SHP77 (cell line): ENCODE results near the gene TGFBR2.
"Not testable (repeated sequence)": the region's sequence is repeated elsewhere in the genome, so short reads cannot be mapped to it uniquely, and the experiment has no call there.

ENCODE experiments used
- DNase-seq, 2 experiments: peaks; one replicate each; lab custom pipeline; 2025; lab: John Stamatoyannopoulos, UW

TGFBR2 gene

DNA sequence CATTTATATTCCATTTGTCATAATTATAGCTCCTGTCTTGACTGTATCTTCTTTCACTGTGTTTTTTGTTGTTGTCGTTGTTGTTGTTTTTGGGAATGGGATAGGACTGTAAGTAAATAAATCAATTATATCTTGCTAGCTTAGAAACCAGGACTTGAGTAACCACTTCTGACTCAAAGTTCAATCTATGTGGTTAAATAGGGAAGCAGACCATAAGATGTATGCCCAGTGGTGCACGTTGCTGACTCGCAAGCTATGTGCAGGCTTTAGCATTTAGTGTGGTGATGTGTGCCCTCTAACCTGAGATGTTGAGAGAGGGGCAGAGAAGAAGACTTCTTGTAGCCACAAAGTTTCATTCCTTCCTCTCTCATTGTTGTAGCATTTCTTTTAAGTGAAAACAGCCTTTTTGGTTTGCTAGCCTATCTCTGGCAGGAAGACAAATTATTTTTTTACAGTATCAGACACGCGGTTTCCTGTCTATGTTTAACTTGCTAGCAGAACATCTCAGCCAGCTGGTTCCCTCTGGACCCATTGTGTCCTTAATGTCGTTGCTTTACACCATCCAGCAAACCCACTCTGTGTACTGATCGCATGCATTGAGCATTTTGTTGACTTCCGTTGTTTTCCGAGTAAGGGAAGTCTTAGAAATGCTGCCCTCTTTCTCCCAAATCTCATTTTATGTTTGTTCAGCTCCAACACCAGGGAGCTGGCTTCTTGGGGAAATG is 52.1 kb downstream of the TGFBR2 start:
- DNase-seq = no peak

DNA sequence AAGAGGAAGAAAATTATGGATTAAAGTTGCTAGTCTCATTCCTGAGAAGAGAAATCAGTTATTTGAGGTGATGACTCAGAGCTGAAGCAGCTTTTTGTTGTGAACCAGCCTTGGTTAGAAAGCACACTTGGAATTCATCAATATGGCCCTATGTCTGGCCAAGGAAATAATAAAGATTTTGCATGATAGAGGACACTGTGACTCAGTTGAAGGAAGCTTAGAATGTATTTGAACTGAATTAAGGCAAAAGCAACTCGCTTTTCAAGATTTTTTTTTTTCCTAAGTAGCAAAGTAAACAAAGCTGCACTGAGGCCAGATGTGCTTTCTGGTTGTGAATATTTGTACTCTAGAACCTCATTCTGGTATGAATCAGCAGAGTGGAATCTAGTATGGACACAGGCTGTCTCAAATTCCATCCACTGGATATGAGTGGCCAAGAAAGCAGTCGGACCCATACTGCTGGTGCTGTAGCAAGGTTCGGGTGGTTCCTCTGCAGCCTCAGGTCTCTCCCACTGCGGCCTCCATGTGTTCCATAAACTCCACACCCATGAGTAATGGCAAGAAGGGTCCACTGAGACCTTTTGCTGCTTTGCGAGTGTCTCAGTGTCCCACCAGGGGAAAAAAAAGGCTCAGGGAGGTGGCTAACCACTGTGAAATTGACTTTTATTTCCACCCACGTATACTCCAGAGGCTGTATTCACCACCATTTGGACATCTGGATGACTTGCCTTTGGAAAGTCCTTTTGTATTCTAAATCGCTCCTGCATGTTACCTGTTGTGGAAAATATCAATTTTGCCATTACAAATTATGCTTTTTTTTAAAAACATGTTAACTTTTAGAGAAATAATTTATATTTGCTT is 53.1 kb downstream of the TGFBR2 start:
- no peak for DNase-seq

DNA sequence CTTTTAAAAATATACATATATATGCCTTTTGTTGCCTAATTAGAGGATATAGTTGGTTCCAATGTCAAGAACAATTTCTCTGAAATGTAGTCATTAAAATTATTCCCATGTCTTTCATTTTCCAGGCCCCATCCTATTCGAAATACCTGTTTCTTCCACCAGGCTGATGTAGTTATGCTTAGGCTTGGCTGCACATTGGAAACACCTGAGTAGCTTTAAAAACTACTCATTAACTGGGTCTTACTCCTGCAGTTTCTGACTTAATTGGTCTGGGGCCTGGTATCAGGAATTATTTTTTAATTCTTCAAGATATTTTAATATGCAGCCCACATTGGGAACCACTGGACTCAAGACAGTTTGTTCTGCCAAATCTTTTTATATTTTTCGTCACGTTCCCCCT is 53.7 kb downstream of the TGFBR2 start:
- no peak for DNase-seq

DNA sequence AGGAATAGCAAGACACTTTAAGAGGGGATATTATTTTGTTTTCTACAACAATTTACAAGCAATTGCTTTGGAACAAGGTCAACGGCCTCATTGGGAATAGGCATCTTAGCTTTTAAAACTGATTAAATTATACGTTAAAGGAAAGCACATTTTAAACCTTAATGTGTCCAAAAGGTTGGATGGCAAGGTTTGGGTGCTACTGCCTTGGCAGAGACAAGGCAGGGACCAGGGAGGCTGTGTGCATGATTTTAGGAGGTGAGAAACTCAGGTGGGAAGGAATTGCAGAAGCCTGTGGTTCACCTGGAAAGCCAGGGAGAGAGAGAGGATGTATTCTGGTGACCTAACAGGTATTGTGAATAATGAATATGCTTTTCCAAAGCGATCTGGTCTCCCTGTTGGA is 54.3 kb downstream of the TGFBR2 start:
- no peak for DNase-seq

DNA sequence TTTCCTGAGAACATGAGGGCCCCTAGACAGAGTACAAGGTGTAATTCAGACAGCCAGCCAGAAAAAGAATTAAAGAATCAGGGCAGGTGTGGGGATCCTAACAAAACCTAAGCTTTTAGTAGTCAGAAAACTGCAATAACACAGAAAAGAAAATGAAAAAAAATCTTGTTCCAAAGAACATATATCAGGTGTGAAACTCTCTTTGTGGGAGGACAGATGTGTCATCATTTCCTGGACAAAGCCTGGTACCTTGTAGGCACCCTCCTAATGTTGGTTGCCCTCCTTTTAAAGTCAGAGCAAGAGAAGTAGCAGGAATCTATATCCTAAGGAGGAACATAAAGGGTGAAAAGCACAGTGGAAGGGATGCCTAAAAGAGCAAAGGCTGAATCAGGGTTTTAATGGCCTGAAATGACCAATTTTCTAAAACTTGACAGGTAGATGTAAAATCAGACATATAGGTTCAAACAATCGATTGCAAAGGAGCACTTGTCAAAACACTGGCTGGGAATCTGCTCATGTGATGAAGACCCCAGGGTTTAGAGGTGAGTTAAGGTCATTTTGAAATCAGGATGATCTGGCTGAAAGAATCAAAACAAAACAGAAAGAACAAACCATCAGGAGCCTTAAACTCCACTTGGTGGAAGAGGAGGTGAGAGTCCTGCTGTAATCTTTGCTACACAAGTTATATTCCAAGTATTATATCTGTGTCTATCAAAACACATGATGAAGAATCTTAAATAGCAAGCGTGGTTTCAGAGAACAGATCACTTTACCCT is 54.9 kb downstream of the TGFBR2 start:
- DNase-seq = no peak

DNA sequence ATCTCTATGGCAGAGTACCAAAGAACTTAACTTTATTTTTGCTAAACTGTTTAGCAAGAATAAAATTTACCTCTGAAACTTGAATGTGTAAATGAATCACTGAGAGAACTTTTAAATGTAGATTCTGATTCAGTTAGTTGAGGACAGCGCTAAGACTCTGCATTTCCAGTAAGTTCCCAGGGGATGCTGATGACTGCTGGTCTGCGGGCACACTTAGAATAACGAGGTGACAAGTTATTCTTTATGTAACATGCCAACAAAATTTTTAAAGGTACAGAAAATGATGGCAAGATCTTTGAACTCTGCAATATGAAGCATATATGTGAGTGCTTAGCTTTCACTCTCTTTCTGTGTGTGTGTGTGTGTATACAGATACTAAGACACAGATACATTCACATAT is 56.4 kb downstream of the TGFBR2 start:
- DNase-seq = no peak

DNA sequence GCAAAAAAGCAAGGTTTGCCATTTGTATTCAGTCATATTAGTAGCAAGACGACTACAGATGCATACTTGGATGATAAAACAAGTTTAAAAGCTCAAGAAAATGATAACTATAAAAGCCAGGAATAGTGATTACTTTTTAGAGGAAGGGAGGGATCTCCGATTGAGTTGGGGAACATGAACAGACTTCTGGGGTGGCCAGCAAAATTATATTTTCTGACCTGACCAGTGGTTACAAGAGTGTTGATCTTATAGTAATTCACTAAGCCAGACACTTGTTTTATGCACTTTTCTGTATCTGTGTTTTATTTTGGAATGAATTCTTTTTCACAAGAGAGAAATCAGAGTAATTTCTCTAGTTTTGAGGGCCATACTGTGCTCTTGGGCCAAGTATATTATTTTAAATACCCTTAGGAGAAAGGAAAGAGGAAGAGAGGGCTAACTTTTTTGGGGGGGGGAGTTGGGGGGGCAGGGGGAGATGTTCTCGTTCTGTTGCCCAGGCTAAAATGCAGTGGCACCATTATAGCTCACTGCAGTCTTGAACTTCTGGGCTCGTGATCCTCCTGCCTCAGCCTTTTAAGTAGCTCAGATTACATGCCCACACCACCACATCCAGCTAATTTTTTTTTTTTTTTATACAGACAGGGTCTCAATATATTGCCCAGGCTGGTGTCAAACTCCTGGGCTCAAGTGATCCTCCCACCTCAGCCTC is 57.3 kb downstream of the TGFBR2 start:
- DNase-seq = no peak

DNA sequence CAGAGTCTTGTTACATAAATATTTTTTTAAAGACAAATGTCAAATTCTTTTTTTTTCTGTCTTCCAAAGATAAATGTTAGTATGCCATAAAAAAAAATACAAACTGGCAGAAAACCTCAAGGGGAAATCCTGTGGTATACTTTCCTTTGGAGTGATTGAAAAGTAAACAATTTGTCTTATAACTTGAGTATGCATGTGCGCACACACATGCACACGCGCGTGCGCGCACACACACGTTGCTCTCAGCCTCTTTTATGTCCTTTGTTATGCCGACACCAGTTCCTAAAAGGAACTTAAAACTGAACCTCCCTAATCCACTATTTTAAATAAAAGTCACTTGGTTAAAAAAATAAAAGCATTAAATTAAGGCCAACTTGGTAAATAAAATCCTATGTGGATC is 58.1 kb downstream of the TGFBR2 start:
- DNase-seq = no peak

DNA sequence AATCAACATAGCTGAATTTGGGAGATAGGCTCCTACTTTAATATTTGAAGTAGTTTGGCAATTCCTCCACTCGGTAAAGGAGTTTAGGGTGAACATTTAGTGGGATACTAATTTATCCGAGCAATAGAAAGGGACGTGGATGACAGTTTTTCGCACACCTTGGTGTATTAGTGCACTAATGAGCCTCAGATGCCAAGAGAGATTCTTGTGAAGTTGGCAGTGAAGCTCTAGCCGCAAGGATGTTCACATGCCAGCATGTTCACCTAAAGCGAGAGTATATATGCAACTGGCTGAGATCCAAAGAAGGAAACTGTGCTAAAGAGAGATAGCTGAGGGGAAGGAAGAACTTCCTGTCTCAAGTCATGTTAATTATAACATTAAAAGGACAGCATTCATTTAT is 58.5 kb downstream of the TGFBR2 start:
- no peak for DNase-seq

DNA sequence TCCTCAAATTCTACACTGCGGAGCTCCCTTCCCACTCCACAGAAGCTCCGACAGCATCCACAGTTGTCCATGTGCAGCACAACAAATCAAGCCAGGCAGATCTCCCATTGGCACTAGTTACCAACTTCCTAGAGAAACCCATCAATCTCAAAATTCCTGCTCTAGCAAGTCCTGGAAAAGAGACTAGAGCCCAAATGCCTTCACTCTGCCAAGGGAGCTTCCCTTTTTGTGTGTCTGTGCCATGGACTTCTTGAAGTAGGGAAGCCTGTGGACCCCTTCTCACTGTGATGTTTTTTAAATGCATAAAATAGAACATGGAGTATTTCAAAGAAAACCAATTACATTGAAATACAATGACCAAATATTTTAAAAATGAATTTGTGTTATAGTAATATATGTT is 59.1 kb downstream of the TGFBR2 start:
- DNase-seq = no peak

DNA sequence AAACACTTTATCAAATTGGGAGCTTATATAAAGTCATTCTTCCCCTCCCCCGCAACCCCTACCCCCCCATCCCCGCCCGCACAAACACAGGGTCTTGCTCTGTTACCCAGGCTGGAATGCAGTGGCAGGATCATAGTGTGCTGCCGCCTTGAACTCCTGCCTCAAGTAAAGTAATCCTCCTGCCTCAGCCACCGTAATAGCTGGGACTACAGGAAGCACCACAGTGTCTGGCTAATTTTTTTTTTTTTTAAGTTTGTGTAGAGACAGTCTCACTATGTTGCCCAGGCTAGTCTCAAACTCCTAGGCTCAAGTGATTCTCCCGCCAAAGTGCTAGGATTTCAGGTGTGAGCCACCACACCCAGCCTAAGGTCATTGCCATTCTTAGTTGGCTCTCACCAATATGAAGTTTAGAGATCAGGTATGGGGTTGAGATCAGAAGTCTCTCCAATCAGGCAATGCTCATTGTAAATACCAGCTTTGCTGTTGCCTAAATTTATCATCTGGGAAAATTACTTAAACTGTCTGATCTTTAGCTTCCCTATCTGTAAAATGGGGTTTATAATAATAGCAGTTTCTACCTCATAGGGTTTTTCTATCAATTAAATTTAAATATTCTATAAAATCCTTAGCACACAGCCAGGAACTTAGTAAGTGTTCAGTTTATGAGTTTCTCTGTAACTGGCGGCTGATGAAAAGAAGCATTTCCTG is 60.3 kb downstream of the TGFBR2 start:
- DNase-seq = no peak

DNA sequence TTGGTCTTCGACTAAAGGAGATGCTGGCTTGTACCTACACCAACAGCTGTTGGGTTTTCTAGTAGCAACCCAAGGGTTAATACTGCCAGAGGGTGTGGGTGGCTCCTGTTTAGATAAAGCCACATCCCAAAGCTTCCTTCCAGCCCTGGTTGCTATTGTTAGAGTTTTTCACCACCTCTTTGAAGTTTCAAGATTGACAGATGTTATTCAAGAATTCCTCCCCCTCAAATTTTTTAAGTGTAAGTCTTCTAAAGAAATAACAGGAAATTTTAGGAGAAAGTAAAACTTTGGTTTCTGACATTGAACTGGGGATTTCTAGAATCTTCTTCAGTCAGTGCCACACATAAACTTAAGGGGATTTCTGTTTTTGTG is 60.9 kb downstream of the TGFBR2 start:
- no peak for DNase-seq

DNA sequence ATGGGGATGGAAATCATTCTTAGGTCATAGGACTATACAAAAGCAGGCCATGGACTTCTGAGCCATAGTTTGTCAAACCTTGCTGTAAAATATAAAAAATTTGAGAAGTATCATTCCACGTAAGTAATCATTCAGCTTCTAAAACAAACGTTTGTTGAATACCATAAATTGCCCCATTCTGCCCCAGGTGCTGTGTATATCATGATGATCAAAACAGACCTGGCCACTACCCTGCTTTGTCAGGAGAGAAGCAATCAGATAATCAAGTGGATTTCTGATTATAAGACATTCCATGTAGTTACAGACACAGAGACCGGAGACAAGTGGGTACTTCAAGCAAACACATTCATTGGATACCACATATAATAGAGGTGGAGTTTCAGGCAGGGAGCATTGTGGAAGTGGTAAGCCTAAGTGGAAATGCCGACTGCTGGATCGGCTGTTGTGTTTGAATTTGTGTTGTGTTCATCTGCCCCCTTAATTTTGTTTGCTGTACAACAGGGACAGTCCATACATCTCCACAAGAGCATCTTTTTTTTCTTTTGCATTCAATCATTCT is 61.7 kb downstream of the TGFBR2 start:
- DNase-seq = no peak

DNA sequence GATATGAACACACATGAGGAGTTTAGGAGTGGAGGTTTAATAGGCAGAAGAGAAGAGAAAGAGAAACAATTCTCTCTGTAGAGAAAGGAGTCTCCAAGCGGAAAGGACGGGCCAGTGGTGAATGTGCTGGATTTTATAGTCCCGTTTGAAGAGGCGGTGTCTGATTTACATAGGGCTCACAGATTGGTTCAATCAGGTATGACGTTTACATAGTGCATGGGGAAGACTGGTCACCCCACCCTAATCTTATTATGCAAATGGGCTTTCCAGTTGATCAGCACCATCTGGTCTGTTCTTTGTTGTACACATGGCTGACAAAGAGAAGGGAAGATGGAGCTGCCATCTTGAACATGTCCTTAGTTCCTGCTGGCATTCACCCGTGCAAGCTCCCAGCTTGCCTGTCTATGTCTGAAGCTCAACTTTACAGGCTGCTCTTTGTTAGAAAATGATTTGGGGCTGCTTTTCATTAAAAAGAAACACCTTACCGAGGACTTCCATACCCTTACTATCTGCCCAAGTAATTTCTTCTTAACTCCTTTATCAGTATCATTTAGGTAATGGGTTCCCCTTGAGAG is 63.0 kb downstream of the TGFBR2 start:
- not testable (repeated sequence) for DNase-seq

DNA sequence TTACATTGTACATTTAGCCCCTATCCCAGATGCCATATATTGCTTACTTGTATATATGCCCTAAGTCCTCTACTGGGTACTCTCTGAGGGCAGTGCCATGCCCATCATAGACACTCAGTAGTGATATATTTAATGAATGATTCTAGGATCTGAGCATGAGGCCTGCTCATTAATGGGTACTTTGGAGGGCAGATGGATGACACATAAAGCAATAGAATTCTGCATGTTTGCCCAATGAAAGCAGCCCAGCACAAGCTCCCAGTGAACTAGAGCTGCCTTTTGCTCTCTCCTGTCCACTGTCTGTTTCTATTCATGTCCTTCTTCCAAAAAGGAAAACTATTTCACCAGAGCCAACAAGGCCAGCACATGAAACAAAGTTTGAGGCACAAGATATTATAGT is 63.9 kb downstream of the TGFBR2 start:
- DNase-seq = no peak

DNA sequence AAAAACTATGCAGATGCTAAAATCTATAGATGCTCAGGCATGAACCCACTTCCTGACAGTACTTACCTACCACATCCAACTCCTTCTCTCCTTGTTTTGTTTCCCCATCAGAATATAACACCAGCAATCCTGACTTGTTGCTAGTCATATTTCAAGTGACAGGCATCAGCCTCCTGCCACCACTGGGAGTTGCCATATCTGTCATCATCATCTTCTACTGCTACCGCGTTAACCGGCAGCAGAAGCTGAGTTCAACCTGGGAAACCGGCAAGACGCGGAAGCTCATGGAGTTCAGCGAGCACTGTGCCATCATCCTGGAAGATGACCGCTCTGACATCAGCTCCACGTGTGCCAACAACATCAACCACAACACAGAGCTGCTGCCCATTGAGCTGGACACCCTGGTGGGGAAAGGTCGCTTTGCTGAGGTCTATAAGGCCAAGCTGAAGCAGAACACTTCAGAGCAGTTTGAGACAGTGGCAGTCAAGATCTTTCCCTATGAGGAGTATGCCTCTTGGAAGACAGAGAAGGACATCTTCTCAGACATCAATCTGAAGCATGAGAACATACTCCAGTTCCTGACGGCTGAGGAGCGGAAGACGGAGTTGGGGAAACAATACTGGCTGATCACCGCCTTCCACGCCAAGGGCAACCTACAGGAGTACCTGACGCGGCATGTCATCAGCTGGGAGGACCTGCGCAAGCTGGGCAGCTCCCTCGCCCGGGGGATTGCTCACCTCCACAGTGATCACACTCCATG is 65.3 kb downstream of the TGFBR2 start:
- DNase-seq = no peak

DNA sequence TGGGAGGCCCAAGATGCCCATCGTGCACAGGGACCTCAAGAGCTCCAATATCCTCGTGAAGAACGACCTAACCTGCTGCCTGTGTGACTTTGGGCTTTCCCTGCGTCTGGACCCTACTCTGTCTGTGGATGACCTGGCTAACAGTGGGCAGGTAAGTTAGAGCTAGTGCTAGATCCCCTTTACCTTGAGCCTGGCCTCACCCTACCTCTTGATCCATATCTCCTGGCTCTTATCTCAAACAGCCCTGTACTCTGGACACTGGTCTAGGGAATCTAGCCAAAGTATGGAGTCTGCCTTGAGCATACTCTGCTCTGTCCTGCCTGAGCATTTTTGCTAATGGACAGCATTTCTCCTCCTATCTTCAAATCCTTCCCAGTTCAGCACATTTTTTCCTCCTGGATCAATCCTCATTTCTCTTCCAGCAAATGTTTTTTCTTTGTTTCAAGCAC is 65.9 kb downstream of the TGFBR2 start:
- no peak for DNase-seq

DNA sequence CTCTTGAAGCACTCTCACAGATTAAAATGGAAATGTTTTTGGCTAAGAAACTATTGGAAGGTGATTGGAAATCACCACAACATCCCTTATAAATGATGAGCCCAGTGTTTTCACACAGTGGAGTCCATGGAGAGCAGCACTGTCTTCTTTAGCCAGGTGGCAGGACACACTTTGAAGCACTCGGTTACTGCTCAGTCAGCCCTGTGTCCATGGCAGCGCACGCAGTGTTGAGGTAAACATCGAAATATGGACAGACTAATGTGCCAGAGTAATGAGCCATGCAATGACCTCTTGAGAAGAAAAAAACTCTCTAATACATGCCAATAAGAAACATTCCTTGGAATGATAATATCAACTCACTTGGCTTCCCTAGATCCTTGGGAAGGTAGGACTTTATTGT is 66.6 kb downstream of the TGFBR2 start:
- no peak for DNase-seq

DNA sequence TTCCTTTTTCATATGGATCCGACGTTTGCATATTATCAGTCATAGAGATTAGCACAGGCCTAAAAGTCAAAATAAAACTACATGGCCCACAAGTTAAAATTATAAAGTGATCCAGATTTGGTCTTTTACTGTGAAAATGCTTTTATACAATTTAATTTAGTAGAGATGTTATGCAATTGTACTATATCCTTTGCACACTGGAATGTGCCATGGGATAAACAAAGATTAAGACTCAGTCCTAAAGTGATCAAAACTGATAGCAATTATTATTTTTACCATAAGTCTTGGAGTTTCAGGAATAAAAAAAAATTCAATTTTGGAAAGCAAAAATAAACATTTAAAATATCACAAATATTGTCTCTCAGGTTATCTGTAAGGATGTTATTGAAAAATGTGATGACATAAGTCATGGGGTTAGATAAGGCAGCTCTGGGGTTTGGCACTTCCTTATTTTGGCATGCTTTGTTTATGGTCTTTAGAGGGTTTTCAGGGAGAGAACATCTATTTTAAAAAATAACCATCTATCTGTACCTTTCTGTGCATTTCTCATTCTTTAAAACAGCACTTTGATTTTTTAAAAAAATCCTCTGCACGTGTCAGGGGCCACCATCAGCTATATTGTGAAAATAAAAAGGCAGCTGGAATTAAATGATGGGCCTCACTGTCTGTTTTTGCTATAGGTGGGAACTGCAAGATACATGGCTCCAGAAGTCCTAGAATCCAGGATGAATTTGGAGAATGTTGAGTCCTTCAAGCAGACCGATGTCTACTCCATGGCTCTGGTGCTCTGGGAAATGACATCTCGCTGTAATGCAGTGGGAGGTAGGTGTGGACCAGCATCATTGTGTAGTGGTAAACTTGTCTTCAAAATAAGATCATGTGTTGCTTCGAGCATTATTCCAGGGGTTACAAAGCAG is 67.3 kb downstream of the TGFBR2 start:
- no peak for DNase-seq
